ENCODE measurements around the gene NFKBIA.
A peak's percentile ranks its signal among the peaks of the same experiment; 100 is the strongest.
"Not testable (repeated sequence)": the region's sequence is repeated elsewhere in the genome, so short reads cannot be mapped to it uniquely, and the experiment has no call there.

Gene NFKBIA

DNA sequence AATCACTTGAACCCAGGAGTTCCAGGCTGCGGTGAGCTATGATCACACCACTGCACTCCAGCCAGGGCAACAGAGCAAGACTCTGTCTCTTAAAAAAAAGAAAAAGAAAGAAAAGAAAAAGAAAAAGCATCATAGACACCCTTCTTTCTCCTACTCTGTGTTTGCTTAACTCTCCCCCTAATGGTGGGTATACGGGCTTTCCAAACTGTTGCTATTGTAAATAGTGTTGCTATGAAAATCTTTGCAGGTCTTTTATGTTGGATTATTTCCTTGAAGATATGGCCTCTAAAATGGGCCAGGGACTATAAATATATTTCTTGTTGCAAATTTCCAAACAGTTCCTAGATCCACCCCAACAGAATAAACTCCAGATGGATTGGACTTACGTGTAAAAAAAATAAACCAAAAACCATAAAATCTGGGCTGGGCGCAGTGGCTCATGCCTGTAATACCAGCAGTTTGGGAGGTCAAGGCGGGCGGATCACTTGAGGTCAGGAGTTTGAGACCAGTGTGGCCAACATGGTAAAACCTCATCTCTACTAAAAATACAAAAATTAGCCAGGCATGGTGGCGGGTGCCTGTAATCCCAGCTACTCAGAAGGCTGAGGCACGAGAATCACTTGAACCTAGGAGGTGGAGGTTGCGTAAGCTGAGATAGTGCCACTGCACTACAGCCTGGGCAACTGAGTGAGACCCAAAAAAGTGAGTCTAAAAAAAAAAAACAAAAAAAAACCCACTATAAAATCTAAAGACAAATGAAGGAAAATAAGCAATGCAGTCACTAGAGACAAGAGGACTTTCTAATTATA lies 25.9 kb downstream of the NFKBIA start:
- Histone ChIP-seq H3K79me2 (ENCODE audit: low read length) (no peaks in the 10 kb centered on the region), H3K4me1 (ENCODE audit: low read length) (peaks cover 14% of the 10 kb centered on the region), H3K36me3 (replicated peaks; ENCODE audit: low read depth, low read length) (no peaks in the 10 kb centered on the region), H3K4me2 (ENCODE audit: low read length) (no peak overlapping the region), H3K9me3 (ENCODE audit: insufficient read depth, low read length) (no peaks in the 10 kb centered on the region), H3K9ac (ENCODE audit: low read length) (no peak overlapping the region), H2AFZ (ENCODE audit: low read depth, low read length) (no peak overlapping the region), H3K27me3 (ENCODE audit: low read depth, low read length) (no peaks in the 10 kb centered on the region), H3K4me3 (ENCODE audit: low read length) (no peak overlapping the region), H4K20me1 (ENCODE audit: insufficient read depth, low read length) (no peaks in the 10 kb centered on the region), H3K27ac (ENCODE audit: low read length) (no peak overlapping the region)
- TF ChIP-seq, protein P1, sequence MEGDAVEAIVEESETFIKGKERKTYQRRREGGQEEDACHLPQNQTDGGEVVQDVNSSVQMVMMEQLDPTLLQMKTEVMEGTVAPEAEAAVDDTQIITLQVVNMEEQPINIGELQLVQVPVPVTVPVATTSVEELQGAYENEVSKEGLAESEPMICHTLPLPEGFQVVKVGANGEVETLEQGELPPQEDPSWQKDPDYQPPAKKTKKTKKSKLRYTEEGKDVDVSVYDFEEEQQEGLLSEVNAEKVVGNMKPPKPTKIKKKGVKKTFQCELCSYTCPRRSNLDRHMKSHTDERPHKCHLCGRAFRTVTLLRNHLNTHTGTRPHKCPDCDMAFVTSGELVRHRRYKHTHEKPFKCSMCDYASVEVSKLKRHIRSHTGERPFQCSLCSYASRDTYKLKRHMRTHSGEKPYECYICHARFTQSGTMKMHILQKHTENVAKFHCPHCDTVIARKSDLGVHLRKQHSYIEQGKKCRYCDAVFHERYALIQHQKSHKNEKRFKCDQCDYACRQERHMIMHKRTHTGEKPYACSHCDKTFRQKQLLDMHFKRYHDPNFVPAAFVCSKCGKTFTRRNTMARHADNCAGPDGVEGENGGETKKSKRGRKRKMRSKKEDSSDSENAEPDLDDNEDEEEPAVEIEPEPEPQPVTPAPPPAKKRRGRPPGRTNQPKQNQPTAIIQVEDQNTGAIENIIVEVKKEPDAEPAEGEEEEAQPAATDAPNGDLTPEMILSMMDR (IDR thresholded peaks at IDR 0.05; ENCODE audit: low read depth, low read length) = no peak
- no peak for TF ChIP-seq EZH2phosphoT487 (IDR thresholded peaks at IDR 0.05; ENCODE audit: low read depth)

GRCh38 chr14:35375558-35376025 lies 29.0 kb downstream of the NFKBIA start:
- peaks cover 9% of the 10 kb centered on the region for H3K9me3 ChIP-seq (ENCODE audit: insufficient read depth, low read length)

GRCh38 chr14:35374263-35374712 lies 30.3 kb downstream of the NFKBIA start:
- Histone ChIP-seq H3K9ac (ENCODE audit: low read length) (no peak overlapping the region), H3K79me2 (ENCODE audit: low read length) (no peaks in the 10 kb centered on the region), H3K27me3 (ENCODE audit: low read depth, low read length) (no peaks in the 10 kb centered on the region), H3K4me3 (ENCODE audit: low read length) (no peak overlapping the region), H3K27ac (ENCODE audit: low read length) (no peak overlapping the region), H3K4me2 (ENCODE audit: low read length) (no peak overlapping the region), H3K4me1 (ENCODE audit: low read length) (peaks cover 14% of the 10 kb centered on the region), H4K20me1 (ENCODE audit: insufficient read depth, low read length) (no peaks in the 10 kb centered on the region), H3K36me3 (replicated peaks; ENCODE audit: low read depth, low read length) (peaks cover 5% of the 10 kb centered on the region), H2AFZ (ENCODE audit: low read depth, low read length) (no peak overlapping the region), H3K9me3 (ENCODE audit: insufficient read depth, low read length) (peaks cover 13% of the 10 kb centered on the region)
- TF ChIP-seq, protein P1 (IDR thresholded peaks at IDR 0.05; ENCODE audit: low read depth, low read length) = no peak
- TF ChIP-seq EZH2phosphoT487 (IDR thresholded peaks at IDR 0.05; ENCODE audit: low read depth) = no peak

More at GRCh38 chr14:35375558-35376025, 29.0 kb downstream of the NFKBIA start:
- Histone ChIP-seq H2AFZ (ENCODE audit: low read depth, low read length) (no peak overlapping the region; the same call in 1 of the 2 replicates), H3K36me3 (replicated peaks; ENCODE audit: low read depth, low read length) (peaks cover 1% of the 10 kb centered on the region), H3K9ac (ENCODE audit: low read length) (peak overlapping the region; percentile 27; the same call in 1 of the 2 replicates), H3K4me1 (ENCODE audit: low read length) (peaks cover 14% of the 10 kb centered on the region), H3K4me3 (ENCODE audit: low read length) (peak overlapping the region; percentile 39; the same call in 1 of the 2 replicates), H4K20me1 (ENCODE audit: insufficient read depth, low read length) (no peaks in the 10 kb centered on the region), H3K27ac (ENCODE audit: low read length) (peak overlapping the region; percentile 57), H3K27me3 (ENCODE audit: low read depth, low read length) (no peaks in the 10 kb centered on the region), H3K79me2 (ENCODE audit: low read length) (no peaks in the 10 kb centered on the region), H3K4me2 (ENCODE audit: low read length) (peak overlapping the region; percentile 77)
- TF ChIP-seq EZH2phosphoT487 (IDR thresholded peaks at IDR 0.05; ENCODE audit: low read depth) = no peak
- TF ChIP-seq, protein P1 (IDR thresholded peaks at IDR 0.05; ENCODE audit: low read depth, low read length) = no peak

- not testable (repeated sequence) for H3K79me2 ChIP-seq (ENCODE audit: low read length); H4K20me1 ChIP-seq (ENCODE audit: insufficient read depth, low read length); H3K4me2 ChIP-seq (ENCODE audit: low read length); H3K36me3 ChIP-seq (replicated peaks; ENCODE audit: low read depth, low read length); H3K4me3 ChIP-seq (ENCODE audit: low read length); H2AFZ ChIP-seq (ENCODE audit: low read depth, low read length); H3K27ac ChIP-seq (ENCODE audit: low read length); H3K27me3 ChIP-seq (ENCODE audit: low read depth, low read length); H3K9ac ChIP-seq (ENCODE audit: low read length)
- Histone ChIP-seq H3K9me3 (ENCODE audit: insufficient read depth, low read length) (peaks cover 13% of the 10 kb centered on the region), H3K4me1 (ENCODE audit: low read length) (peaks cover 18% of the 10 kb centered on the region)
Observed at GRCh38 chr14:35373208-35373607, 31.3 kb downstream of the NFKBIA start.

All from OCI-LY3 (cell line).